CD4-positive, alpha-beta T cell treated with Interleukin-15 for 1 hour (primary cell): ENCODE measurements around the gene SORCS2.

Experiments used
- DNase-seq: peaks from one replicate; pipeline ENCODE4 v3.0.0-alpha.2; 2020

The SORCS2 gene

GRCh38 chr4:7727749-7728148, 535.4 kb downstream of the SORCS2 start:
- DNase-seq, result no peak

GRCh38 chr4:7731437-7731836, 539.1 kb downstream of the SORCS2 start:
- DNase-seq, result no peak

DNA sequence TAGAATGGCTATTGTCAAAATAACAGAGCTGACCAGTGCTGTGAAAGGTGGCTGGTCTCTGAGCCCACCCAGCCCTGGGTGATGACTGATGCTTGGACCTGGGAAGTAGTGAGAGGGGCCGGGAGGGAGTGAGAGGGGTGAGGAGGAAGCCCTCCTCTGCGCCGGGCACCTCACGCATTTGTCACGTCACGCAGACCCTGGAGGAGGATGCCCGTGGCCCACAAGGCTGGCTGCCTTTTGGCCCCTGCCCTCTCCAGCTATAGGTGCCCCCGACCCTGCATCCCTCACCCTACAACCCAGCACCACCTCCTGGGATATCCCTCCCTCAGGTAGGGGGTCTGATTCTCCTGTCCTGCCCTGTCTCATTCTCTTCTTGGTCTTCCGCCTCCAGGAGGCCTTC, 539.9 kb downstream of the SORCS2 start:
- no peak for DNase-seq

DNA sequence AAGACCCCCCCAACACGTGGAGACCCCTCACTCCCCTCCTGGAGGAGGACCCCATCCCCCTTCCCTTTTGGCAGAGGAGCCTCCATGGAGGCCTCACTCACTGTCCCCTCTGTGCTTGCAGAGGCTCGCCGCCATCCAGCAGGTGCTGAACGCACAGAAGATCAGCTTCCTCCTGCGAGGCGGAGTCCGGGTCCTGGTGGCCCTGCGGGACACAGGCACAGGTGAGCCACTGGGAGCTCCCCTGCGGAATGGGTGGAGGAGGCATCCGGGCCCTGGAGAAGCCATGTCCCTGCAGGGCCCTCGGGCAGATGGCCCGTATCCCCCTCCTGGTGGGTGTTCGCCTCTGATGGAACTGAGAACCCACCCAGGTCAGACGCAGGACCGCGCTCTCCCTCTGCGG, 540.9 kb downstream of the SORCS2 start:
- no peak for DNase-seq

GRCh38 chr4:7733801-7734650, 541.7 kb downstream of the SORCS2 start:
- no peak for DNase-seq

DNA sequence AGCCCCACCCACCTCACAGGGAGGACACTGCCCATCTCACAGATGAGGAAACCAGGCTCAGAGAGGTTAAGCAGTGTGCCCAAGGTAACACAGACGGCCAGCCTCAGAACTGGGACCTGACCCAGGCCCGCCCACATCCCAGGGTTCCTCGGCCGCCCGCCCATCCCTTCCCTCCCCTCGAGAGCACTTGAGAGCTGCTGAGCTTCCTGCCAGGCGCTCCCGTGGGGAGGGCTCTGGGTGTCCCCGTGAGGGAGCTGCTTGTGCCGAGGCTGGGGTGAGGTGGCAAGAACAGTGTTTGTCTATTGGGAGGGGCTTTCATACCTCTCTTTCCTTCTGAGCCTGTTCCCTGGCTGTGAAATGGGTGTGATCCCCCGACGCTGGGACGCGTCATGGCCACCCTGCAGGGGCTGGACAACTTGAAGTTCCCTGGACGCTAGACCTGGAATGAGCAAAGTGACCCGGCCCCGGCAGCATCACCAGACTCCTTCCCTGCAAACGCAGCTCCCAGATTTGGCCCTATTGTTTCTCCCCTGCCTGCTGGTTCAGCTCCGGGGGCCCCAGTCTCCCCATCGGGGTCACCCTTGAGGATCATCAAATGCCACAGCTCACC, 542.4 kb downstream of the SORCS2 start:
- DNase-seq, result no peak

DNA sequence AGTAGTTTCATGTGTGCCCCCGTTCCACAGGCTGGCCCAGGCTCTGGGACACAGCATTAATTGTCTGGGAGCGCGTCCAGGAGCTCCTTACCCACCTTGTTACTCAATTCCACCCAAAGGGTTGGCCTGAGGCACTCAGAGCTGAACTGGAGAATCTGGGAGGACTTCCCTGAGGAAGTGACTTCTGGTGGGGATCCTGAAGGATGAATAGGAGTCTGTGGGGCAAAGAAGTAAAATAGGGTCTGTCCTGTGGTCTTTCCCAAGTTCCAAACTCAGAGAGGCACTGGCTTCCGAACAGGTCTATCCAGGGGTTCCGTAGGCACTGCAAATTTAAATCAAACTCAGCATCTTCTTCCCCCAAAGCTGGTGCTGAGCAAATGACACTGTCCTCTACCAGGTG, 543.1 kb downstream of the SORCS2 start:
- no peak for DNase-seq

GRCh38 chr4:7735961-7736360, 543.6 kb downstream of the SORCS2 start:
- DNase-seq, result no peak

DNA sequence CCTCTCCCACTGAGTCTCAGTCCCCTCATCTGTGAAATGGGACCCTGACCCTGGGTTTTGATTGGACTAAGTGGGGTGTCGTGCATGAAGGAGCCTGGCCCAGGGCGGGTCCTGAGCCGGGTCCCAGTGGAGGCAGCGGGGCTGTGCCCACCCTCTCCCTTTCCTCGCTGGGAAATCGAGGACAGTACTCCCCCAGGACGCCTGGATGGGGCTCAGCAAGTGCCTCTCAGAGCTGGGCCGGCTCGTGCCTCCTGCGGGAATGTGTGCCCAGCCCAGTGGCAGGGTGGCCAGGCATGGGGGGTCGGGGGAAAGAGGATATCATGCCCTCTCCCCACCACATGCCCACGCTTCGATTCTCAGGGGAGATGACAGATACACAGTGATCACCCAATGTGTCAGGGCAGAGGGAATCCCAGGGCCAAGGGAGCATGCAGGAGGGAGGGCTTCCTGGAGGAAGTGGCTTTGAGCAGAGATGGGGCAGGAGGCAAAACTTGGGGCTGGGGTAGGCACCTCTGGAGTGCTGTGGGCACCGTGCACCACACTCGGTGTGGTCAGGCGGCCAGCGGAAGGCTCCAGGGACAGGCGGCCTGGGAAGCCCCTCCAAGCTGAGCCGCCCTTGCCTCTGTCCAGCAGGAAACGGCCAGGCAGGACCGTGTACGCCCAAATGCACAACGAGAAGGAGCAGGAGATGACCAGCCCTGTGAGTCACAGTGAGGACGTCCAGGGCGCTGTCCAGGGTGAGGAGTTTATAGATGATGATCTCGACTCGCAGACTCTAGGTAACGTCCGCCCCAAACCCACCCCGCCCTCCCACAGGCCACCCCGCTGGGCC, 544.3 kb downstream of the SORCS2 start:
- DNase-seq, result no peak

DNA sequence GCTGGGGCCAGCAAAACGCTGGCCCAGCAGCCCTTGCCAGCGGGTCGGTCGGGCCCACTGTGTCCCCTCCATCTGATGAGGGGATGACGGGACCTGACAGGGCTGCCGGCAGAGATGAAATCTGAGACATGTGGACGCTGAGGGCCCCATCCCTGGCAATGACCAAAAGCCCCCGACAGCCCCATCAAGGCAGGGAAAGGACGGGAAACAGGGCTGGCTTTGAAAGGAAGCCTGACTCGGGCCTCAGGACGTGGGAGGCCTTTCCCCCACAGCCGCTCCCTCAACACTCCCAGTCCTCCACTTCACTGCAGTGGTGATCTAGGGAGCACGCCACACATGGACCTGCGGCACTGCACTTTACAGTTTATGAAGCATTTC, 544.9 kb downstream of the SORCS2 start:
- no peak for DNase-seq

DNA sequence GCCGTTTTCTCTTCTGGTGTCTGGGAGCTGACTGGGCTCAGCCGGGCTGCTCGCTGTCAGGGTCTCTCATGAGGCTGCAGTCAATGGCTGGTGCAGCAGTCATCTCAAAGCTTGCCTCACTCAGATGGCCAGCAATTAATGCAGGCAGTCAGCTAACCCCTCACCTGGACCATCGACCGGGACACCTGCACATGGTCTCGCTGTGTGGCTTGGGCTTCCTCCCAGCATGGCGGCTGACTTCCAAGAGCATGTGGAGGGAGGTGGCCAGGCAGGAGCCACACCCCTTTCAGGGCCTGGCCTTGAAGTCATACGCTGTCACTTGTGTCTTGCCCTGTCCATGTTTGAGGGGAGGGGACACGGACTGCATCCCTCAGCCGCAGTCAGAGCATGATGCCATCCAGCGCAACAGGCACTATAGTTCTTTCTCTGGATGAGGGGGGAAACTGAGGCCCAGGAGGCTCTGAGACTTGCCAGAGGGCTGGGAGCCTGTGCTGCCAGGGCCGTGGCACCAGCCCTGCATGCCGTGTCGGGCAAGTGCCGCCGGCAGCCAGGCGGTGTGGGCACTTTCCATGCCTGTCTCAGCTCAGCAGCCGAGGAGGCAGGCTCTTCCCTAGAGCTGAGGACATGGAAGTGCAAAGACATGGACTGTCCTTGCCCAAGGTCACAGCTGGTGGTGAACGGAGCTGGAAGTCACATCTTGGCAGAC, 545.6 kb downstream of the SORCS2 start:
- DNase-seq, result no peak

- no peak for DNase-seq
These were observed 546.2 kb downstream of the SORCS2 start for GRCh38 chr4:7738458-7739076.

- DNase-seq, result no peak
These were observed 547.0 kb downstream of the SORCS2 start for GRCh38 chr4:7739077-7739917.

- no peak for DNase-seq
These were observed 547.9 kb downstream of the SORCS2 start for GRCh38 chr4:7739918-7740865.

GRCh38 chr4:7740866-7741525, 548.7 kb downstream of the SORCS2 start:
- no peak for DNase-seq

DNA sequence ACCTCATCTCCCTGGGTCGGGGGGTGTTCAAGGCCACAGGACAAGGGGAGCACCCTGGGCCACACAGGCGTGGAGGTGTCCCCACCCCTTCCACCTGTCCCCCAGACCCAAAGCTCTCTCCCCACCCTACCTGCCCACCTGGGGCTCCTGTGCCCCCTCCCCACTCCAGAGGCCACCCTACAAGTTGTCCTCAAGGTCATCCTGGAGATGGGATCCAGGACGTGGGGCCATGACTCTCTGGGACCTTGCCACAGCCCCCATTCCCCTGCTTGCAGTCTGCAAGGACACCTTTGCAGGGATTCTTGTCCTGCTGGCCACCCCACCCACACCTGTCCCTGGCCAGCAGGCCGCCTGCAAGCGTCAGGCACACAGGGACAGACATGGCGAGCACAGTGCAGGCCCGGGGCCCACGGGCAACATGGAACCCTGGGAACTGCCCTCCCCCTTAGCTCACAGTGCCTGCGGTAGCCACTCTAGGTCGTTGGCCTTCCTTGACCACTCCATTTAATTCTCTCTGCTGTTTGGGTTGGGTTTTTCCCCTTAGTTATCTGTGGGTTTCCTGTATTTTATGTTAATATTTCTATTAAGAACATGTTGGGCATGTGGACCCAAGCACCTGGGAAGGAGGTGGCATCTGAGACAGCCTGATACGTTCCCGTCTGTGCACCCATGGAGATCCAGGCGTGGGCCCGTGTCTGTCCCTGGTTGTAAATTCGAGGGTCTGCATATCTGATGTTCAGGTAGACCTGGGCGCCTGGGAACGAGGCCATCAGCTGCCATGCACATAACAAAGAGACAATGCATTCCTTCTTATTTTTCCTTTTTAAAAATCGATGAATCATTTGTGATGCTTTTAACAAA, 549.8 kb downstream of the SORCS2 start:
- DNase-seq, result no peak

GRCh38 chr4:7742807-7743280, 550.5 kb downstream of the SORCS2 start:
- DNase-seq, result no peak

GRCh38 chr4:7744142-7744804, 551.9 kb downstream of the SORCS2 start:
- DNase-seq, result no peak
